IPS-20b (cell line): ENCODE results near the gene RXRA.

Source experiments
- H3K27ac ChIP-seq: one replicate; pipeline ENCODE4 v1.5.1; 2013; ENCODE audit warnings: low read length
- H3K27me3 ChIP-seq: 2 replicates; pipeline ENCODE4 v1.6.1; 2013; ENCODE audit warnings: mild to moderate bottlenecking, low read length, inconsistent platforms; ENCODE audit not compliant: insufficient read depth
- H3K36me3 ChIP-seq: 2 replicates; pipeline ENCODE4 v1.6.1; 2013; ENCODE audit warnings: low read depth, mild to moderate bottlenecking, inconsistent platforms, low read length, moderate library complexity; ENCODE audit not compliant: insufficient read depth
- H3K4me1 ChIP-seq: 2 replicates; pipeline ENCODE4 v1.6.1; 2013; ENCODE audit warnings: mild to moderate bottlenecking, control low read depth, inconsistent platforms, low read length, moderate library complexity; ENCODE audit not compliant: insufficient read depth
- H3K4me3 ChIP-seq: 2 replicates; pipeline ENCODE4 v1.5.1; 2013; ENCODE audit warnings: mild to moderate bottlenecking, low read length, inconsistent platforms
- H3K9ac ChIP-seq: 2 replicates; pipeline ENCODE4 v1.6.1; 2013; ENCODE audit warnings: low read depth, mild to moderate bottlenecking, inconsistent platforms, low read length, moderate library complexity
- H3K9me3 ChIP-seq: 2 replicates; pipeline ENCODE4 v1.6.1; 2013; ENCODE audit warnings: mild to moderate bottlenecking, low read depth, low read length, inconsistent platforms; ENCODE audit not compliant: insufficient read depth

Gene RXRA

DNA sequence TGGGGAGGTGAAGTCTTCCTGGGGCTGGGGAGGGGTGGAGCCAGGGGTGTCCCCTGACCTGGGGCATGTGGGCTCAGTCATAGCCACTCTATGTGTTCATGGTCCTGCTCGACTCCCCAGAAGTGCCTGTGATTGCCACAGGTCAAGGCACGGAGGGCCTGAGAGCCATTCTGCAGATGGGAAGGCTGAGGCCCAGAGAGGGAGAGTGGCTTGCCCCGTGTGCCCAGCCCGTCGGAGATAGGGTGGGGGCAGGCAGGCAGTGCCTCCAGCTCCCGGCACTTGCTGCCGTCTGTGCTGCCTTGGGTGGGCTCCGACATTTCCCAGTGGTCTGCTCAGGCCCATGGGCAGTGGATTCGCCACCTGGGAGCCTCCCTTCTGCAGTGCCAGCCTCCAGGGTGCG is 74.0 kb downstream of the RXRA start:
- Histone ChIP-seq H3K27ac (no peak overlapping the region), H3K27me3 (no peaks in the 10 kb centered on the region), H3K4me1 (no peaks in the 10 kb centered on the region)

GRCh38 chr9:134401391-134401790 is 75.1 kb downstream of the RXRA start:
- peaks cover 11% of the 10 kb centered on the region for H3K9me3 ChIP-seq
- no peak overlapping the region for H3K27ac ChIP-seq
- H3K4me1 ChIP-seq = no peaks in the 10 kb centered on the region
- no peak overlapping the region for H3K9ac ChIP-seq
- no peaks in the 10 kb centered on the region for H3K36me3 ChIP-seq
- H3K27me3 ChIP-seq = no peaks in the 10 kb centered on the region
- H3K4me3 ChIP-seq = no peak overlapping the region

More for the DNA sequence above, 74.0 kb downstream of the RXRA start:
- H3K36me3 ChIP-seq = no peaks in the 10 kb centered on the region
- no peak overlapping the region for H3K4me3 ChIP-seq
- H3K9me3 ChIP-seq = peaks cover 11% of the 10 kb centered on the region
- H3K9ac ChIP-seq = no peak overlapping the region

GRCh38 chr9:134402182-134402581 is 75.9 kb downstream of the RXRA start:
- no peaks in the 10 kb centered on the region for H3K27me3 ChIP-seq
- no peak overlapping the region for H3K9ac ChIP-seq
- no peak overlapping the region for H3K4me3 ChIP-seq
- no peaks in the 10 kb centered on the region for H3K36me3 ChIP-seq
- no peak overlapping the region for H3K27ac ChIP-seq
- H3K9me3 ChIP-seq = peaks cover 11% of the 10 kb centered on the region
- H3K4me1 ChIP-seq = peaks cover 3% of the 10 kb centered on the region; the same call in 1 of the 2 replicates

GRCh38 chr9:134403292-134403681 is 77.0 kb downstream of the RXRA start:
- Histone ChIP-seq H3K9me3 (peaks cover 11% of the 10 kb centered on the region), H3K9ac (no peak overlapping the region), H3K27ac (no peak overlapping the region)

GRCh38 chr9:134403682-134404301 is 77.5 kb downstream of the RXRA start:
- H3K9me3 ChIP-seq = peaks cover 7% of the 10 kb centered on the region
- peaks cover 3% of the 10 kb centered on the region; the same call in 1 of the 2 replicates for H3K4me1 ChIP-seq
- H3K27ac ChIP-seq = no peak overlapping the region
- H3K27me3 ChIP-seq = no peaks in the 10 kb centered on the region
- no peaks in the 10 kb centered on the region for H3K36me3 ChIP-seq
- H3K9ac ChIP-seq = no peak overlapping the region
- no peak overlapping the region for H3K4me3 ChIP-seq

More at GRCh38 chr9:134403292-134403681, 77.0 kb downstream of the RXRA start:
- H3K27me3 ChIP-seq = no peaks in the 10 kb centered on the region
- H3K4me1 ChIP-seq = peaks cover 3% of the 10 kb centered on the region; the same call in 1 of the 2 replicates
- no peak overlapping the region for H3K4me3 ChIP-seq
- no peaks in the 10 kb centered on the region for H3K36me3 ChIP-seq

GRCh38 chr9:134404376-134405358 is 78.4 kb downstream of the RXRA start:
- no peak overlapping the region for H3K27ac ChIP-seq
- H3K27me3 ChIP-seq = no peaks in the 10 kb centered on the region
- peaks cover 3% of the 10 kb centered on the region; the same call in 1 of the 2 replicates for H3K4me1 ChIP-seq
- H3K9me3 ChIP-seq = no peaks in the 10 kb centered on the region
- H3K36me3 ChIP-seq = no peaks in the 10 kb centered on the region
- H3K9ac ChIP-seq = no peak overlapping the region
- H3K4me3 ChIP-seq = no peak overlapping the region

DNA sequence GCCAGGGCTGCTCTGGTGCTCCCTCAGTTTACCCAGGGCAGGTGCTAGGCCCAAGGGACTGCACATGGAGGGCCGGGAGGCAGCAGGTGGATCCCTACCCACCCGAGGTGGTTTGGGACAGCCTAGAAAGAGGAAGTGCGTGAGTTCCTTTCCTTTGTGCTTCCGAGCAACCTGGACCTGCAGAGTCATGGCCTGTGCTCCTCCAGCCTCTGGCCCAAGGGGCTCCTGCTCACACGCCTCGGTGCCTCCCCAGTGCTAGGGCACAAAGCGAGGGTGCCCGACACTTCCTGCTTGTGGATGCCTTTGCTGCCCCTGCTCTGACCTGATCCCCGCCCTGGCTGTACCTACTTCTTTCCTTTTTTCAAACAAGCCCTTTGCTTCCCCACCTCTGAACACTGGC is 79.3 kb downstream of the RXRA start:
- H3K36me3 ChIP-seq = no peaks in the 10 kb centered on the region
- peaks cover 3% of the 10 kb centered on the region; the same call in 1 of the 2 replicates for H3K4me1 ChIP-seq
- H3K4me3 ChIP-seq = no peak overlapping the region
- H3K9me3 ChIP-seq = no peaks in the 10 kb centered on the region
- H3K27ac ChIP-seq = no peak overlapping the region
- no peaks in the 10 kb centered on the region for H3K27me3 ChIP-seq
- no peak overlapping the region for H3K9ac ChIP-seq

- H3K9ac ChIP-seq = peak overlapping the region; percentile 56; the same call in 1 of the 2 replicates
- H3K36me3 ChIP-seq = no peaks in the 10 kb centered on the region
- H3K27ac ChIP-seq = no peak overlapping the region
- H3K4me1 ChIP-seq = peaks cover 3% of the 10 kb centered on the region; the same call in 1 of the 2 replicates
- H3K4me3 ChIP-seq = no peak overlapping the region
- H3K9me3 ChIP-seq = no peaks in the 10 kb centered on the region
- no peaks in the 10 kb centered on the region for H3K27me3 ChIP-seq
Observed at GRCh38 chr9:134406366-134407120, 80.3 kb downstream of the RXRA start.

DNA sequence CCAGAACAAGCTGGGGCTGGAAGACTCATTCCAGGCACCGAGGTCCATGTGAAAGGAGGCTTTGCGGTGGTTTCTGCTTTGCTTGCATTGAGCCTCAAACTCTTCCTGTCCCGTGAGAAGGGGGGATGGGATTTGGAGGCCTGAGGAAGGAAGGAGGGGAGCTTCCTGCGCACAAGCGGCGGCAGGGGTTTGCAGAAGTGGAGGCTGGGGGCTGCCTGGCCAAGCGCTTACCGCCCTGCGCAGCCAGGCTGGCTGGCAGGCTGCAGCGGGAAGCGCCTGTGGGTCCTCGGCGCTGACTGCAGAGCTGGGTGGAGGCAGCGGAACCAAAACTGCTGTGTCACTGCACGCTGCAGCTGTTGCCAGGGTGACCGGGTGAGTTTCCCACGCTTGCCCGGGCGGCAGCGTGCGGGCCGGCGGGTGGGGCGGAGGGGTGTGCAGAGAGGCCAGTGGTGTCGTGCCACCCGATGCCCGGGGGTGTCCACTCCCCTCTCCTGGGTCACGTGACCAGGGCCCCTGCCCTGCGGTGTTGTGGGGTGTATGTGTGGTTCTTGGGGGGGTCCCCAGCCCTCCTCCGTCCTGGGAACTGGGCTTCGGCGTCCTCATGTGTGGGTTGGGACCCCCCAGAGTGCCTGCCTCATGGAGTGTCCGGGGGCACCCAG is 81.0 kb downstream of the RXRA start:
- Histone ChIP-seq H3K9ac (peak overlapping the region; percentile 56; the same call in 1 of the 2 replicates), H3K9me3 (no peaks in the 10 kb centered on the region), H3K4me1 (peaks cover 3% of the 10 kb centered on the region; the same call in 1 of the 2 replicates), H3K27me3 (no peaks in the 10 kb centered on the region), H3K36me3 (no peaks in the 10 kb centered on the region), H3K4me3 (no peak overlapping the region), H3K27ac (no peak overlapping the region)

- H3K4me1 ChIP-seq = peaks cover 3% of the 10 kb centered on the region; the same call in 1 of the 2 replicates
- H3K4me3 ChIP-seq = no peak overlapping the region
- no peaks in the 10 kb centered on the region for H3K36me3 ChIP-seq
- no peaks in the 10 kb centered on the region for H3K27me3 ChIP-seq
- no peak overlapping the region for H3K27ac ChIP-seq
- H3K9me3 ChIP-seq = no peaks in the 10 kb centered on the region
- H3K9ac ChIP-seq = no peak overlapping the region
Observed at GRCh38 chr9:134408389-134408788, 82.1 kb downstream of the RXRA start.
